Natural killer cell (primary cell): ENCODE data around the gene BBS9. TPM values are rescaled to one million over a fixed set of nuclear protein-coding genes. Genes with fewer than 3 reads are reported as not detected.

Source experiments
- ATAC-seq, 3 donors: fragments of 150-1000 bp in 2 of 3; fragments of 200-7000 bp in 1 of 3; cut with Tn5 transposase; 1 replicate in 1 of 3; 2 replicates in 2 of 3; pipeline ENCODE4 v1.10.0; 2021; ENCODE audit warnings: mild to moderate bottlenecking in 2 of 3, moderate library complexity in 2 of 3
- DNase-seq, 2 donors: peaks; one replicate each; pipeline versions ENCODE4 v3.0.0 to v3.0.0-alpha.2; 2013 to 2021; ENCODE audit warnings: mixed read lengths in 1 of 2
- H3K27ac ChIP-seq: one replicate; pipeline ENCODE4 v1.5.1; 2013; ENCODE audit warnings: mild to moderate bottlenecking, low read length
- H3K27me3 ChIP-seq: one replicate; pipeline ENCODE4 v1.6.1; 2013; ENCODE audit warnings: low read length; ENCODE audit not compliant: control insufficient read depth, insufficient read depth
- H3K36me3 ChIP-seq: one replicate; pipeline ENCODE4 v1.6.1; 2013; ENCODE audit warnings: low read length; ENCODE audit not compliant: control insufficient read depth, insufficient read depth
- H3K4me1 ChIP-seq: one replicate; pipeline ENCODE4 v1.6.1; 2013; ENCODE audit warnings: low read length; ENCODE audit not compliant: control insufficient read depth, insufficient read depth
- H3K4me3 ChIP-seq: one replicate; pipeline ENCODE4 v1.5.1; 2013; ENCODE audit warnings: low read length
- H3K9me3 ChIP-seq: one replicate; pipeline ENCODE4 v1.6.1; 2013; ENCODE audit warnings: low read length; ENCODE audit not compliant: control insufficient read depth, insufficient read depth
- H3K27ac Mint-ChIP-seq, 2 donors: one replicate each; pipeline ENCODE4 v1.8.0; 2022; ENCODE audit warnings: mild to moderate bottlenecking in 2 of 2, mixed read lengths in 2 of 2, moderate library complexity in 1 of 2
- H3K27me3 Mint-ChIP-seq, 2 donors: one replicate each; pipeline ENCODE4 v1.8.0; 2022; ENCODE audit warnings: low read depth in 2 of 2, mixed read lengths in 2 of 2
- H3K36me3 Mint-ChIP-seq: one replicate; pipeline ENCODE4 v1.8.0; 2022; ENCODE audit warnings: mixed read lengths
- H3K4me1 Mint-ChIP-seq, 2 donors: one replicate each; pipeline ENCODE4 v1.8.0; 2022; ENCODE audit warnings: mixed read lengths in 2 of 2
- H3K4me3 Mint-ChIP-seq: one replicate; pipeline ENCODE4 v1.8.0; 2022; ENCODE audit warnings: mild to moderate bottlenecking, moderate library complexity, mixed read lengths
- H3K9me3 Mint-ChIP-seq, 2 donors: one replicate each; pipeline ENCODE4 v1.8.0; 2022; ENCODE audit warnings: mixed read lengths in 2 of 2
- WGBS: methylation state at CpG from one replicate; pipeline ENCODE4 v1.1.7; 2013; ENCODE audit warnings: missing lambda C conversion rate; ENCODE audit not compliant: insufficient coverage; 5-methylcytosine and 5-hydroxymethylcytosine counted together
- intact Hi-C: fragments of 100-400 bp; cut with micrococcal nuclease; formaldehyde crosslinking; loops from one replicate; pipeline ENCODE4 v1.14.2; 2022
- total RNA-seq, 4 donors: library from RNA; stranded (reverse); fragments of 120-200 nt in 1 of 4; gene quantifications; one replicate each; pipeline versions ENCODE4 v1.2.3 to v1.2.4, GENCODE V29; 2013 to 2022
- TF ChIP-seq, protein P1 (sequence below): fragments of 200-600 bp; IDR thresholded peaks from one replicate; pipeline ENCODE4 v1.8.0; 2022; ENCODE audit warnings: antibody characterized with exemption

The BBS9 gene
- total RNA-seq, 3 donors from 2014 or later (not counting 1 experiment from before 2014, with no cell fraction given) = 25.1 to 34.6 (median 34.4) TPM

DNA sequence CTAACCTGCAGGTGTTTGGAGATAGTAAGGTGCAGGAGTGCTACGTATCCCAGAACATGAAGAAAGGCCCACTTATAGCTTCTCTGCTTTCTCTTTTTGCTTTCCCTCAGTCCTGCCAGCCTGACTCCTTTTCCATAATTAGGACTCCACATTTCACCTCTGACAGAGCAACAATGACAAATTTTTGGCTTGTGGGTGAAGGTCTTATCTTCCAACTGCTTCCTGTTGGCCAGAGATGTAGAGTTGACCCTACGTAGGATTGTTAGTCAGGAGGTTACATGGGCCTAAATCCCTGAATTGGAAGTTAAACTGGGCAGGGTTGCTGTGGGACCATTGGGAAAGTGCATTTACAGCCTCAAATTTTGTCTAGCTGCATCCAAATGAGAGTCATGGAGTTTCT is 41.5 kb upstream of the BBS9 start:
- H3K4me1 ChIP-seq = no peaks in the 10 kb centered on the region
- TF ChIP-seq, protein P1, sequence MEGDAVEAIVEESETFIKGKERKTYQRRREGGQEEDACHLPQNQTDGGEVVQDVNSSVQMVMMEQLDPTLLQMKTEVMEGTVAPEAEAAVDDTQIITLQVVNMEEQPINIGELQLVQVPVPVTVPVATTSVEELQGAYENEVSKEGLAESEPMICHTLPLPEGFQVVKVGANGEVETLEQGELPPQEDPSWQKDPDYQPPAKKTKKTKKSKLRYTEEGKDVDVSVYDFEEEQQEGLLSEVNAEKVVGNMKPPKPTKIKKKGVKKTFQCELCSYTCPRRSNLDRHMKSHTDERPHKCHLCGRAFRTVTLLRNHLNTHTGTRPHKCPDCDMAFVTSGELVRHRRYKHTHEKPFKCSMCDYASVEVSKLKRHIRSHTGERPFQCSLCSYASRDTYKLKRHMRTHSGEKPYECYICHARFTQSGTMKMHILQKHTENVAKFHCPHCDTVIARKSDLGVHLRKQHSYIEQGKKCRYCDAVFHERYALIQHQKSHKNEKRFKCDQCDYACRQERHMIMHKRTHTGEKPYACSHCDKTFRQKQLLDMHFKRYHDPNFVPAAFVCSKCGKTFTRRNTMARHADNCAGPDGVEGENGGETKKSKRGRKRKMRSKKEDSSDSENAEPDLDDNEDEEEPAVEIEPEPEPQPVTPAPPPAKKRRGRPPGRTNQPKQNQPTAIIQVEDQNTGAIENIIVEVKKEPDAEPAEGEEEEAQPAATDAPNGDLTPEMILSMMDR = no peak
- intact Hi-C loops = no loop called here
- H3K4me1 Mint-ChIP-seq = no peaks in the 10 kb centered on the region
- no peak overlapping the region for H3K27ac Mint-ChIP-seq
- DNase-seq = no peak
- peaks cover 2% of the 10 kb centered on the region for H3K27me3 ChIP-seq
- no peaks in the 10 kb centered on the region for H3K9me3 Mint-ChIP-seq
- no peak for ATAC-seq
- peaks cover 0 to 9% of the 10 kb centered on the region in 2 donors for H3K27me3 Mint-ChIP-seq
- H3K4me3 Mint-ChIP-seq = no peak overlapping the region
- H3K36me3 Mint-ChIP-seq = peaks cover 6% of the 10 kb centered on the region
- H3K9me3 ChIP-seq = peaks cover 2% of the 10 kb centered on the region
- H3K4me3 ChIP-seq = no peak overlapping the region
- H3K36me3 ChIP-seq = peaks cover under 1% of the 10 kb centered on the region
- H3K27ac ChIP-seq = no peak overlapping the region
- 91% methylated on average over 2 of the region's 2 CpGs for WGBS

DNA sequence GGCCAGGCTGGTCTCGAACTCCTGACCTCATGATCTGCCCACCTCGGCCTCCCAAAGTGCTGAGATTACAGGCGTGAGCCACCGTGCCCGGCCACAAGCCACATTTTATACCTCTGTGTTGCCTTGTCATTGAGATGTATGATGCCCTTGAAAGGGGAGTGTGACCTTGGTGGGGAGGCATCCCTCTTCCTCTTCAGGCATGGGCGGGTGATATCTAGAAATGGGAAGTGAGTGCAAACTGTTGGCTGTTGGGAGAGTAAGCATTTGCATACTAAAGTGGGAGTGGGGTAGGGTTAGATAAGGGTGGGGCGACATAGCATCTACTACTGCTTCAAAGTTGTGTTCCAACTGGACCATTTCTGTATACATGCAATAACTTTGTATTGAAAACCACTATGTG is 40.2 kb upstream of the BBS9 start:
- Mint-ChIP-seq H3K36me3 (peaks cover 7% of the 10 kb centered on the region), H3K27ac (no peak overlapping the region), H3K27me3 (no peaks in the 10 kb centered on the region), H3K4me3 (no peak overlapping the region), H3K4me1 (no peaks in the 10 kb centered on the region), H3K9me3 (no peaks in the 10 kb centered on the region)
- H3K4me3 ChIP-seq = no peak overlapping the region
- 79% methylated on average over 5 of the region's 7 CpGs for WGBS
- no peak for ATAC-seq
- H3K9me3 ChIP-seq = peaks cover 2% of the 10 kb centered on the region
- H3K4me1 ChIP-seq = no peaks in the 10 kb centered on the region
- peaks cover 9% of the 10 kb centered on the region for H3K36me3 ChIP-seq
- H3K27me3 ChIP-seq = peaks cover 2% of the 10 kb centered on the region
- intact Hi-C loops = no loop called here
- DNase-seq = no peak
- TF ChIP-seq, protein P1 = no peak
- H3K27ac ChIP-seq = no peak overlapping the region

DNA sequence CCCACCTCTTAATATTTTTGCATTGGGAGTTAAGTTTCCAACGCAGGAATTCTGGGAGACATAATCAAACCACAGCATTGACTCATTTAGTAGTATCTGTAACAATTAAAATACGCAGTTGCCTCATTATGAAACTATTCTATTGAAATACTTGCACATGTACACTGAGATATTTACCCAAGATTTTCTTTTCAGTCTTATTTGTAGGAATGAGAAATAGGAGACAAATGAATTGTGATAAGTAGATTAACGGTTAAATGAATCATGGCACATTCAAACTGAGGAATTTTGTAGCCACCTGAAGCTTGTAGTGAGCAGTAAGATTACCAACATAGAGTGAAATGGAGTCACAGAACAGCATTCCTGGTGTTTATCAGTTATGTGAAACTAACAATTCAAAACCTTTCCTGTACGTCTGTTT is 38.2 kb upstream of the BBS9 start:
- peaks cover under 1% of the 10 kb centered on the region for H3K9me3 ChIP-seq
- WGBS = 85% methylated on average over 4 of the region's 4 CpGs
- peaks cover 22% of the 10 kb centered on the region for H3K36me3 ChIP-seq
- Mint-ChIP-seq H3K27ac (no peak overlapping the region), H3K27me3 (no peaks in the 10 kb centered on the region), H3K36me3 (peaks cover 18% of the 10 kb centered on the region), H3K9me3 (no peaks in the 10 kb centered on the region), H3K4me3 (no peak overlapping the region), H3K4me1 (no peaks in the 10 kb centered on the region)
- TF ChIP-seq, protein P1 = no peak
- peaks cover under 1% of the 10 kb centered on the region for H3K27me3 ChIP-seq
- H3K4me3 ChIP-seq = no peak overlapping the region
- DNase-seq = no peak
- ATAC-seq = no peak
- no peaks in the 10 kb centered on the region for H3K4me1 ChIP-seq
- intact Hi-C loops = no loop called here
- H3K27ac ChIP-seq = no peak overlapping the region

DNA sequence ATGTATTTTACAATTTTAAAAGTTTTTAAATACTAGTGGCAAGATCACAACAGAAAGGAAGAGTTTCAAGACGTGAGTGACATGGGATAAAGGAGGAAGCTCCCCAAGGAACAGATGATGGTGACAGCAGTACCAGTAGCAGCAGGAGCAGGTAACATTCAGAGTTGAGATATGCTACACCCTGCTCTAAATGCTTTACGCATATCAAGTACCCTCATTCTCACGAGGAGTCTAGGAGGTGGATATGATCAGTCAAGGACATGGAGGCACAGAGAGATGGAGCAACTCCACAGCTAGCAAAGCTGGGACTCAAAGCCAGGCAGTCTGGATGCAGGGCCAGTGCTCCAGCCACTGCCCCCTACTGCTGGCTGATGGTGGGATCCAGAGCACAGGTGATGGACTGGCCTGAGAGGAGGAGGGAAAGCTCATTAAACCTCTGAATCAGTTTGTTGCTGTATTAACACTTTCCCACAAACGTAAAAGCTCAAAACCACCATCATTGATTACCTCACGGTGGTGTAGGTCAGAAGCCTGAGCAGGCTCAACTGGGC is 37.6 kb upstream of the BBS9 start:
- ATAC-seq (no peak), DNase-seq (no peak)
- Mint-ChIP-seq H3K4me3 (no peak overlapping the region), H3K27ac (no peak overlapping the region), H3K4me1 (no peaks in the 10 kb centered on the region), H3K36me3 (peaks cover 20% of the 10 kb centered on the region), H3K27me3 (no peaks in the 10 kb centered on the region), H3K9me3 (no peaks in the 10 kb centered on the region)
- no peaks in the 10 kb centered on the region for H3K4me1 ChIP-seq
- WGBS = 86% methylated on average over 5 of the region's 5 CpGs
- H3K27ac ChIP-seq = no peak overlapping the region
- no peak overlapping the region for H3K4me3 ChIP-seq
- intact Hi-C loops = no loop called here
- peaks cover 28% of the 10 kb centered on the region for H3K36me3 ChIP-seq
- TF ChIP-seq, protein P1 = no peak
- no peaks in the 10 kb centered on the region for H3K9me3 ChIP-seq
- no peaks in the 10 kb centered on the region for H3K27me3 ChIP-seq
